ENCODE results near the gene SUGCT.

Gene SUGCT

GRCh38 chr7:40584667-40585433 lies 450.0 kb downstream of the SUGCT start:
- TF ChIP-seq TEAD4 (IDR thresholded peaks at IDR 0.05) (no peak), CEBPB (IDR thresholded peaks at IDR 0.05) (no peak), NFIC (IDR thresholded peaks at IDR 0.05) (no peak), FOXM1 (IDR thresholded peaks at IDR 0.05; ENCODE audit: borderline replicate concordance, low read depth) (no peak), CREB1 (IDR thresholded peaks at IDR 0.05; ENCODE audit: low read depth) (no peak)
- TF ChIP-seq, protein P1, sequence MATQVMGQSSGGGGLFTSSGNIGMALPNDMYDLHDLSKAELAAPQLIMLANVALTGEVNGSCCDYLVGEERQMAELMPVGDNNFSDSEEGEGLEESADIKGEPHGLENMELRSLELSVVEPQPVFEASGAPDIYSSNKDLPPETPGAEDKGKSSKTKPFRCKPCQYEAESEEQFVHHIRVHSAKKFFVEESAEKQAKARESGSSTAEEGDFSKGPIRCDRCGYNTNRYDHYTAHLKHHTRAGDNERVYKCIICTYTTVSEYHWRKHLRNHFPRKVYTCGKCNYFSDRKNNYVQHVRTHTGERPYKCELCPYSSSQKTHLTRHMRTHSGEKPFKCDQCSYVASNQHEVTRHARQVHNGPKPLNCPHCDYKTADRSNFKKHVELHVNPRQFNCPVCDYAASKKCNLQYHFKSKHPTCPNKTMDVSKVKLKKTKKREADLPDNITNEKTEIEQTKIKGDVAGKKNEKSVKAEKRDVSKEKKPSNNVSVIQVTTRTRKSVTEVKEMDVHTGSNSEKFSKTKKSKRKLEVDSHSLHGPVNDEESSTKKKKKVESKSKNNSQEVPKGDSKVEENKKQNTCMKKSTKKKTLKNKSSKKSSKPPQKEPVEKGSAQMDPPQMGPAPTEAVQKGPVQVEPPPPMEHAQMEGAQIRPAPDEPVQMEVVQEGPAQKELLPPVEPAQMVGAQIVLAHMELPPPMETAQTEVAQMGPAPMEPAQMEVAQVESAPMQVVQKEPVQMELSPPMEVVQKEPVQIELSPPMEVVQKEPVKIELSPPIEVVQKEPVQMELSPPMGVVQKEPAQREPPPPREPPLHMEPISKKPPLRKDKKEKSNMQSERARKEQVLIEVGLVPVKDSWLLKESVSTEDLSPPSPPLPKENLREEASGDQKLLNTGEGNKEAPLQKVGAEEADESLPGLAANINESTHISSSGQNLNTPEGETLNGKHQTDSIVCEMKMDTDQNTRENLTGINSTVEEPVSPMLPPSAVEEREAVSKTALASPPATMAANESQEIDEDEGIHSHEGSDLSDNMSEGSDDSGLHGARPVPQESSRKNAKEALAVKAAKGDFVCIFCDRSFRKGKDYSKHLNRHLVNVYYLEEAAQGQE (IDR thresholded peaks at IDR 0.05; ENCODE audit: low read depth): no peak

DNA sequence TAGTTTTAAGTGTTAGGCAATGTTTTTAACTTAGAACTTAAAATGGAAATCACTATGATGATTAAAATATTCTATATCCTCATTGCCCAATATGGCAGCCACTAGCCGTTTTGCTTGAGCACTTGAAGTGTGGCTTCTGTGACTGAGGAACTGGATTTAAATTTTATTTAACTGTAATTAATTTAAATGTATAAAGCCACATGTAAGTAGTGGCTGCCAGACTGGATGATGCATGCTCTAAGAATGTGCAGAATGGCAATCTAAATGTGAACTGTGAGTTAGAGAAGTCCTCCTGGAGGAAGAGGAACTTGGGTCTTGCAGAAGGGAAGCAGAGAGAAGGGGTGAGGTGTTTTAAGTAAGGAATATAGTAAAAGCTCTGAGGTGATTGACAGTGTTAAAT lies 451.4 kb downstream of the SUGCT start:
- TF ChIP-seq TCF12 (IDR thresholded peaks at IDR 0.05; ENCODE audit: low read depth) (no peak), CREB1 (IDR thresholded peaks at IDR 0.05; ENCODE audit: low read depth) (no peak), ZBTB7A (IDR thresholded peaks at IDR 0.05; ENCODE audit: low read depth) (no peak), FOXM1 (IDR thresholded peaks at IDR 0.05; ENCODE audit: borderline replicate concordance, low read depth) (no peak), EP300 (IDR thresholded peaks at IDR 0.05; ENCODE audit: borderline replicate concordance) (no peak), TEAD4 (IDR thresholded peaks at IDR 0.05) (no peak), YY1 (IDR thresholded peaks at IDR 0.05; ENCODE audit: low read depth) (no peak), CEBPB (IDR thresholded peaks at IDR 0.05) (no peak), TAF1 (IDR thresholded peaks at IDR 0.05; ENCODE audit: low read depth) (no peak), NFIC (IDR thresholded peaks at IDR 0.05) (no peak)
- TF ChIP-seq, protein P2, sequence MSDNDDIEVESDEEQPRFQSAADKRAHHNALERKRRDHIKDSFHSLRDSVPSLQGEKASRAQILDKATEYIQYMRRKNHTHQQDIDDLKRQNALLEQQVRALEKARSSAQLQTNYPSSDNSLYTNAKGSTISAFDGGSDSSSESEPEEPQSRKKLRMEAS (IDR thresholded peaks at IDR 0.05): no peak
- TF ChIP-seq, protein P1 (IDR thresholded peaks at IDR 0.05; ENCODE audit: low read depth): no peak
- TF ChIP-seq, protein P3, sequence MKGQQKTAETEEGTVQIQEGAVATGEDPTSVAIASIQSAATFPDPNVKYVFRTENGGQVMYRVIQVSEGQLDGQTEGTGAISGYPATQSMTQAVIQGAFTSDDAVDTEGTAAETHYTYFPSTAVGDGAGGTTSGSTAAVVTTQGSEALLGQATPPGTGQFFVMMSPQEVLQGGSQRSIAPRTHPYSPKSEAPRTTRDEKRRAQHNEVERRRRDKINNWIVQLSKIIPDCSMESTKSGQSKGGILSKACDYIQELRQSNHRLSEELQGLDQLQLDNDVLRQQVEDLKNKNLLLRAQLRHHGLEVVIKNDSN (IDR thresholded peaks at IDR 0.05): no peak

DNA sequence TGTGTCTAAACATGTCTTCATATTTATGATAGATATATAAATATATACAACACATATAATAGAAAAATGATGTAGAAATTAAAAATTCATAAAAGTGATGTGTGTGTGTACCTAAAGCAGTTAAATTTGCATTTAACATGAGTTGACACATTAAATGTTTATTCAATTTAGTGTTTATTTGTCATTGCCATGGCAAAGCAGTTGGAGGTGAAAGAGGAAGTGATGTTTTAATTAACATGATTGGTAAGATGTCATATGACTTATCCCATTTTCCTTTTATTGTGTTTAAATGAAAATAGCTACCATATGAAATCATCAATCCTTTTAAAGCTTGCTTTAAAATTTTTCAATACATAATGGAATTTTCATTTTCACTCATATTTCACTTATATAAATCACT lies 452.6 kb downstream of the SUGCT start:
- no peak for TF ChIP-seq FOXM1 (IDR thresholded peaks at IDR 0.05; ENCODE audit: borderline replicate concordance, low read depth)

DNA sequence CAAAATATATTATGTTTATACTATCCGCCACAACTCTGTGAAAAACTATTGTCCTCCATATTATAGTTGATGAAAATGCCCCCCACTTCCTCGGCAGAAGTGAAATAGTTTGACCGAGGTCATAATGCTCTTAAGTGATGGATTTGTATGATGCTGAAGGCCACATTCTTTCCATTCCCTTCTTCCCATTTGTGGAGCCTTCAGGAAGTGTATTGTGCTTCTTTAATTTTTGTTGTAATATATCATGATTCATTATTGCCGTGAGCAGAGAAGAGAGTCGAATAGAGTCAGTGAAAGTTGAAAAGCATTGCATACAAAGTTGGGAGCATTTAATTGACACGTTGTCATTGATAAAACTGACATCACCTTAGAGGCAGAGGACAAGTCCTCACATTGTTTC lies 460.3 kb downstream of the SUGCT start:
- TF ChIP-seq EGR1 (IDR thresholded peaks at IDR 0.05): no peak
- TF ChIP-seq NFIC (IDR thresholded peaks at IDR 0.05): no peak
- TF ChIP-seq EP300 (IDR thresholded peaks at IDR 0.05; ENCODE audit: borderline replicate concordance): no peak

GRCh38 chr7:40595832-40596231 lies 461.0 kb downstream of the SUGCT start:
- TF ChIP-seq, protein P1 (IDR thresholded peaks at IDR 0.05; ENCODE audit: low read depth): no peak
- TF ChIP-seq CEBPB (IDR thresholded peaks at IDR 0.05) (no peak), RAD21 (IDR thresholded peaks at IDR 0.05; ENCODE audit: low read depth) (no peak), YY1 (IDR thresholded peaks at IDR 0.05; ENCODE audit: low read depth) (no peak), EGR1 (IDR thresholded peaks at IDR 0.05) (no peak), EP300 (IDR thresholded peaks at IDR 0.05; ENCODE audit: borderline replicate concordance) (no peak), TEAD4 (IDR thresholded peaks at IDR 0.05) (no peak), CREB1 (IDR thresholded peaks at IDR 0.05; ENCODE audit: low read depth) (no peak), TAF1 (IDR thresholded peaks at IDR 0.05; ENCODE audit: low read depth) (no peak), ZBTB7A (IDR thresholded peaks at IDR 0.05; ENCODE audit: low read depth) (no peak)
- TF ChIP-seq, protein P2 (IDR thresholded peaks at IDR 0.05): no peak

Data from Ishikawa (cell line).